ENCODE measurements around the gene FBXW8.

Gene FBXW8

DNA sequence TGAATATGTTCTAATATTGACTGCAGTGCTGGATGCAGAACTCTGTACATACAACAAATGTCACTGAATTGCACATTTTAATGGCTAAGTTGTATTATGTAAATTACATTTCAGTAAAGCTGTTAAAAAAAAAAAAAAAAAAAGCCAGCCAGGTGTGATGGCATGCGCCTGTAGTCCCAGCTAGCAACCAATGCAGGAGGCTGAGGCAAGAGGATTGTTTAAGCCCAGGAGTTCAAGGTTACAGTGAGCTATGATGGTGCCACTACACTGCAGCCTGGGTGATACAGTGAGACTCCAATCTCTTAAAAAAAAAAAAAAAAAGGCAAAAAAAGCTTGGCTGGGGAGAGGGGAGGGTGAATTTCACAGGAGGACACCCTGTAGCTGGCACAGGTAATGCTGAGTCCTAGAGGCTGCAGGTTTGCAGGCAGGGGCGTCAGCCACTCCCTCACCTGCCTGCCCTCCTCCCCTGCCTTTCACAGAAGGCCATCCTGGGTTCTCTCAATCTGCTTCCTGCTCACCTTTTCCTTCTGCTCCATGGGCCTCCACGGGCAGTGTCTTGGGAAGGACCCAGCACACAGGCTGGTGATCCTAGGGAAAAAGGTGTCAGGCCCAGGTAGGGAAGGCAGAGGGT is 147.8 kb downstream of the FBXW8 start:
- DNase-seq (ENCODE audit: low read depth), result no peak

DNA sequence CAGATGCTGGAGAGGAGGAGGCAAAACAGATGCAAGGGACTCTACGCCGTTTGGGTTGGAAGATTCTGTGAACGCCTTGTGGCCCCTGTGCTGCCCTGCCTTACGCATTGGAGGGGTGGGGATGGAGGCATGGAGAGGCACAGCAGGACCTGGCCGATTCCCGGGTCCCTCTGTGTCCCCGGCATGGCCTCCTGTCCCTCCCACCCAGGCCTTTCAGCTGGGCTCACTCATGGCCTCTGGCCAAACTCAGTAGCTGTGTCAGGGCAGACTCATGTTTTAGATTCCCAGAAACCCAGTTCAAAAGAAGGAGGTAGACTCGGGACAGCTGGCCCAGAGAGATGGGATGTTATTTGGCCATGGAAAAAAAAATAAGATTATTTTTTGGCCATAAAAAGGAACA is 148.4 kb downstream of the FBXW8 start:
- DNase-seq (ENCODE audit: low read depth), result no peak

DNA sequence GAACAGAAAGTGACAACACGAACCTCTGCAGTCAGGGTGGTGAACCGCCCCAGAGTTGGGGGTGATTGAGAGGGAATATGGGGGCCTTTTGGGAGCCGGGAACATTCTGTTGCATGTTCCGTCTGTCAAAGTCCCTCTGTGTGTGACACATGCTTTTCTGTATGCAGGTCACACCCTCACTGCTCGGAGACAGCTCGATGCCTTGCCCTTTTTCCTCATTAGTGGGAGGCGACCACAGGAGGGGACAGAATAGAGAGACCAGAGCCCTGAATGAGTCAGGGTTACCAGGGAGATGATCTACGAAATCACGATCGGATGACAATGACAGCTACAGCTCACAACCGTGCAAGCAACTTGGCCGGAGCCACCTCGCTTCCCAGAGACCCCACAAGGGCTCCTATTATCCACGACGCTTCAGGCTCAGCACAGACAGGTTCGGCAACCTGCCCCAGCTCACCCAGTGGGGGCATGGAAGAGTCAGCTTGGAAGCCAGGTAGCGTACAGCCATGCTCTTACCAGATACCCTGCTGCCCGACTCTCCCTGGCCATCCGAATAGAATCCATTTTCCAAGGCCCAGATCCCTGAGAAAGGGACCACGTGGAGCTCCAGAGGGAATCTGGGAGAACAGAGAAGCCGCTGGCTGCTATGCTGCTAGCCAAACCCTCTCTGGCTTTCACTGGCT is 149.6 kb downstream of the FBXW8 start:
- DNase-seq (ENCODE audit: low read depth), result no peak

GRCh38 chr12:117060929-117061305 is 150.2 kb downstream of the FBXW8 start:
- no peak for DNase-seq (ENCODE audit: low read depth)

DNA sequence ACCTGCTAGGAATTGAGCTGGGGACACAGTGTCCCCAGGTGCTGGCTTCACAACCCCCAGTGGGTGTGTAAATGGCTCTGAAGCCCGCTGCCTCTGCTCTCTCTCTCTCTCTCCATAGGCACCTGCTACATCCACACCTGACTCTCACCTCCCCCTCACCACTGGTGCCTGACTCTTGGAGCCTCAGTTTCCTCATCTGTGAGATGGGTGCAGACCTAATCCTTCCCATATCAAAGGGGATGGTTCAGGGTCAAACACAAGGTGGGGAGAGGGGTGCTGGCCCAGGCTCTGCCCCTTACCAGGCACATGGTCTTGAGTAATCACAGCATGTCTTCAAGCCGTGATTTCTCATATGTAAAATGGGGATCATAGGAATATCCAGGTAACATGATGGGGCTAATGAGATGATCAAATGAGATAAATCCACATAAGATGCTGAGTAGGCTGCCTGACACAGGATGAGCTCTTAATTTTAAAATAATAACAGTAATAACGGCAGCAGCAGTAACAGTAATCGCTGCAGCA is 150.9 kb downstream of the FBXW8 start:
- DNase-seq (ENCODE audit: low read depth), result no peak

- no peak for DNase-seq (ENCODE audit: low read depth)
Observed at GRCh38 chr12:117063162-117063911, 152.6 kb downstream of the FBXW8 start.

DNA sequence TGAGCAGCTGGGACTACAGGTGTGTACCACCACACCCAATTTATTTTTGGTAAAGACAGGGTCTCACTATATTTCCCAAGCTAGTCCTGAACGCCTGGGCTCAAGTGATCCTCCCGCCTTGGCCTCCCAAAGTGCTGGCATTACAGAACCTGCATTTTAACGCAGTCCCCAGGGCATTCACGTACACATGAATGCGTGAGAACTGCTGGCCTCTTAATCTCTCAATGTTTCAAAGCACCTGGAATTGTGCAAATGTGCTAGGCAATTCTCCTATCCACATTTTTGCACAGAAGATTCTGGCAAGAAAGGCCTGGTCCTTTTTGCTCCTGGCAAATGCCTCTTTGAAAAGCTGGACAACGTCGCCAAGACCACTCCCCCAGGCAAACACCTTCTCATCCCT is 153.3 kb downstream of the FBXW8 start:
- no peak for DNase-seq (ENCODE audit: low read depth)

- no peak for DNase-seq (ENCODE audit: low read depth)
Observed at GRCh38 chr12:117064596-117064995, 153.8 kb downstream of the FBXW8 start.

GRCh38 chr12:117067016-117067415 is 156.3 kb downstream of the FBXW8 start:
- no peak for DNase-seq (ENCODE audit: low read depth)

DNA sequence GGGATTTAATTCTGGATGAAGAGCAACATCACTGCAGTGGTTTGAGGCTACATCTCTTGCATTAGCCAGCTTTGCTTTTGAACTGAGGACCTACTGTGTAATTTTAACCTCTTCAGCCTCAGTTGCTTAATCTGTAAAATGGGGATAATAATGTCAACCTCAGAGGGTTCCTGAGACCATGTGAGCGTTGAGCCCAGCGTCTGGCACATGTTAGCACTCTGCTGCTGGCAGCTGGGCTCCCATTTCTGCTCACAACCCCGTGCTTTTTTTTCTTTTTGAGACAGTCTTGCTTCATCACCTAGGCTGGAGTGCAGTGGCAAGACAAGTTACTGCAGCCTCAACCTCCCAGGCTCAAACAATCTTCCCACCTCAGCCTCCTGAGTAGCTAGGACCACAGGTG is 156.9 kb downstream of the FBXW8 start:
- no peak for DNase-seq (ENCODE audit: low read depth)

- DNase-seq (ENCODE audit: low read depth), result no peak
Observed at GRCh38 chr12:117068492-117068891, 157.7 kb downstream of the FBXW8 start.

- DNase-seq (ENCODE audit: low read depth), result no peak
Observed at GRCh38 chr12:117069101-117069797, 158.5 kb downstream of the FBXW8 start.

DNA sequence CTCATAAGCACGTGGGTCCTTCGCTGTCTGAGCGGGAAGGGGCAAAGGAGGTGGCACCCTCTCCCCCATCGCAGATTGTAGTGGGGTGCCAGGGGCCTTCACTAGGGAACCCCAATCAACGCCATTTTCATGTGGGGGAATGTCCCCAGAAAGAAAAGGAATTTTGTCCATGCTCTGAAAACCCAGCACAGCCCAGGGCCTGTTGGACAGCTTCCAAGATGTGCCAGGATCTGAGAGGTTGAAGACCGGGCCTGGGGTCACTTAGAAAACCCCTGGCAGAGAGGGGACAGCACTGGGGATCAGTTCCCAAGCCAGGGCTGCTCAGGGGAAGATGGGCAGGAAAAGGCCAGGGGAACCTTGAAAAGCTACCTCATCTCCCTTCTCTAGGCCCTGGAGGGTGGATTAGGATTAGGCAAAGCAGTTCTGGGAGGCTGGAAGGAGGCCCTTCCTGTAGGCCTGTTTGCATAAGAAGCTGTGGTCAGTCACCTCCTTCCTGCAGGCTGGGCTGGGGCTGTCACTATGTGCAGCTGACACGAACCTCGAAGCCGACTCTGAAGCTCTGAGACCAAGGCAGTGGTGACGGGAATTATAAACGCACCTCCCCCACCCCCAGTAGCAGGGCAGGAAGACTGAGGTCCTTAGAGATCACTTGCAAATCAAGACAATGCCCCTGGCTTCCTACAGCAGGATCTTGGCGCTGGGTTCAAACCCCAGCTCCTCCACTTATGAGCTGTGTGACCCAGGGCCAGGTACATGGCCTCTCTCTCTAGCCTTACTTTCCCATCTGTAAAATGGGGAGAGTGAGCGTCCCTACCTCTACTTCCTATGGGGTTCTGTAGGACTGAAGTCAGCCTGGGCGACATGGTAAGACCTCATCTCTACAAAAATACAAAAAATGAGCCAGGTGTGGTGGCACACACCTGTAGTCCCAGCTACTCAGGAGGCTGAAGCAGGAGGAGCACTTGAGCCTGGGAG is 159.5 kb downstream of the FBXW8 start:
- DNase-seq (ENCODE audit: low read depth), result no peak

DNA sequence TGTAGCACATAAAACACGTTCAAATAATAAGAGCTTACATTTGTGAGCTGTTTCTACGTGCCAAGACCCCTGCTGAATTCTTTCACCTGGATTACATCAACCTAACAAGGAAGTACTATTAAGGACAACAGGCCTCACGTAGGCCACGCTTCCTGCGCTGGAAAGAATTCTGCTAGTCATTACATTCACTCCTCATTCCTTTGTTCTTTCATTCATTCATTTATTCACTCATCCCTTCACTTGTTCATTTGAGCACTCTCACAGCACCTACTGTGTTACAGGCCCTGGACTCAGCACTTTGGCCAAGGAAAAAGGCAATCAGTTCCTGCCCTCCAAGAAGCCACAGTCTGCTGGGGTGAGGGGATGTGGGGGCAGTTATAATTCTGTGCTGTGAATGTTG is 160.3 kb downstream of the FBXW8 start:
- DNase-seq (ENCODE audit: low read depth), result no peak

GRCh38 chr12:117072106-117072505 is 161.4 kb downstream of the FBXW8 start:
- DNase-seq (ENCODE audit: low read depth), result no peak

GRCh38 chr12:117072736-117073490 is 162.2 kb downstream of the FBXW8 start:
- no peak for DNase-seq (ENCODE audit: low read depth)

DNA sequence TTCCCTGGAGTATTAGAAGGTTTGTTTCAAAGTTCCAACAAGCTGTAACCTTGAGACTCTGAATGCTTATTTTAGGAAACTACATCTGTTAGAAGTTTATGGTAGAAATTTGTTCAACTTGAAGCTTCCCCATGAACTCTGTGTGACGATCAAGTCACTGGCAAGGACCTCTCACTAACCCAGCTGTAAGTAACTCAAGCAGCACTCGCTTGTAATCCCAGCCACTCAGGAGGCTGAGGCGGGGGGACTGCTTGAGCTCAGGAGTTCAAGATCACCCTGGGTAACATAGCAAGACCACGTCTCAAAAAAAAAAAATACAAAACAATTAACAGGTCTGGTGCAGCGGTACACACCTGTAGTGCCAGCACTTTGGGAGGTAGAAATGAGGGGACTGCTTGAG is 162.9 kb downstream of the FBXW8 start:
- no peak for DNase-seq (ENCODE audit: low read depth)

- DNase-seq (ENCODE audit: low read depth), result no peak
Observed at GRCh38 chr12:117076410-117077372, 165.9 kb downstream of the FBXW8 start.

DNA sequence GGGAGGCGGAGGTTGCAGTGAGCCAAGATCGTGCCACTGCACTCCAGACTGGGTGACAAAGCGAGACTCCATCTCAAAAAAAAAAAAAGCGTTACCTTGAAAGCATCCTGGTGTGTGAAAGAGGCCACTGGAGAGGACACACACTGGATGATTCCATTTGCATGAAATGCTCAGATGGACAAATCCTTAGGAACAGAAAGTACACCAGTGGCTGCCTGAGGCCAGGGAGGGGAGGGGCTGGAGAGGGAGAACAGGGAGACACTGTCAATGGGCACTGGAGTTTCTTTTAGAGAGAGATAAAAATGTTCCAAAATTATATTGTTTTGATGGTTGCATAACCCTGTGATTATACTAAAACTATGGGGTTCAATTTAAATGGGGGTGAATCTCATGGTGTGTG is 168.7 kb downstream of the FBXW8 start:
- DNase-seq (ENCODE audit: low read depth), result no peak
